NB4 (cell line): ENCODE results near the gene DNAAF3.
A peak's percentile ranks its signal among the peaks of the same experiment; 100 is the strongest.
"Not testable (repeated sequence)": the region's sequence is repeated elsewhere in the genome, so short reads cannot be mapped to it uniquely, and the experiment has no call there.

Experiments used
- DNase-seq: peaks from one replicate; pipeline ENCODE4 v3.0.0; 2010; ENCODE audit warnings: low read depth
- H3K4me3 ChIP-seq: one replicate; pipeline ENCODE4 v1.5.1; 2011; ENCODE audit warnings: mild to moderate bottlenecking, low read depth, low read length, moderate library complexity
- MYC ChIP-seq: IDR thresholded peaks from 2 replicates; pipeline ENCODE4 v1.6.1; 2011; ENCODE audit warnings: low read depth, low read length
- POLR2A ChIP-seq: IDR thresholded peaks from 2 replicates; pipeline ENCODE4 v1.6.1; 2011; ENCODE audit warnings: mild to moderate bottlenecking; ENCODE audit not compliant: insufficient read length; ENCODE audit errors: extremely low read depth
- TF ChIP-seq, protein P1 (sequence below): IDR thresholded peaks from one replicate; pipeline ENCODE4 v1.5.1; 2012; ENCODE audit warnings: low read depth, low read length
- TF ChIP-seq, protein P2 (sequence below): IDR thresholded peaks from 2 replicates; pipeline ENCODE4 v1.6.1; 2011; ENCODE audit warnings: low read depth, low read length

The DNAAF3 gene

DNA sequence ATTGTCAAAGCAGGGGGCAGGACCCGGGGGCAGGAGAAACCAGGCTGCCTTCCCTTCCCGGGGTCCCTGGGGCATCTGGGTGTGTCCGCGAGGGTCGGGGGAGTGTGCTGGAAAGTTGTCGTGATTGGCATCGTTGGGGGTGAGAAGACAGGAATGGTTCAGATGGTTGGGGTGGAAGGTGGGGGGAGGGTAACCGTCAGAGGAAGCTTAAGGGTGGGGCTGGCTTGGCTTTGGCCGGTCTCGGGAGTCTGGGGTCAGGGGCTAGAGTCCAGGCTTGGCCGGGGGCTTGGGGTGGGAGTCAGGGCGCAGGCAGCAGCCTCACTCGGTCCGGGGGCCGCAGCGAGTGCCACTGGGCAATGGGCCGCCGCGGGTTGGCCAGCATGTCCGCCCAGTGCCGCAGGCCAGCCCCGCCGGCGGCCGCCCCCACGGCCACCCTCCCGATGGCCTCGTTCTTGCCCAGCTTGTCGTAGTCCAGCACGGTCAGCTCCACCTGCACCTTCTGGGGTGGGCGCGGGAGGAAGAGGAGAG is 6.8 kb upstream of the DNAAF3 start:
- no peak overlapping the region for H3K4me3 ChIP-seq
- no peak for TF ChIP-seq POLR2A
- TF ChIP-seq, protein P1, sequence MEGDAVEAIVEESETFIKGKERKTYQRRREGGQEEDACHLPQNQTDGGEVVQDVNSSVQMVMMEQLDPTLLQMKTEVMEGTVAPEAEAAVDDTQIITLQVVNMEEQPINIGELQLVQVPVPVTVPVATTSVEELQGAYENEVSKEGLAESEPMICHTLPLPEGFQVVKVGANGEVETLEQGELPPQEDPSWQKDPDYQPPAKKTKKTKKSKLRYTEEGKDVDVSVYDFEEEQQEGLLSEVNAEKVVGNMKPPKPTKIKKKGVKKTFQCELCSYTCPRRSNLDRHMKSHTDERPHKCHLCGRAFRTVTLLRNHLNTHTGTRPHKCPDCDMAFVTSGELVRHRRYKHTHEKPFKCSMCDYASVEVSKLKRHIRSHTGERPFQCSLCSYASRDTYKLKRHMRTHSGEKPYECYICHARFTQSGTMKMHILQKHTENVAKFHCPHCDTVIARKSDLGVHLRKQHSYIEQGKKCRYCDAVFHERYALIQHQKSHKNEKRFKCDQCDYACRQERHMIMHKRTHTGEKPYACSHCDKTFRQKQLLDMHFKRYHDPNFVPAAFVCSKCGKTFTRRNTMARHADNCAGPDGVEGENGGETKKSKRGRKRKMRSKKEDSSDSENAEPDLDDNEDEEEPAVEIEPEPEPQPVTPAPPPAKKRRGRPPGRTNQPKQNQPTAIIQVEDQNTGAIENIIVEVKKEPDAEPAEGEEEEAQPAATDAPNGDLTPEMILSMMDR, result no peak
- TF ChIP-seq, protein P2, sequence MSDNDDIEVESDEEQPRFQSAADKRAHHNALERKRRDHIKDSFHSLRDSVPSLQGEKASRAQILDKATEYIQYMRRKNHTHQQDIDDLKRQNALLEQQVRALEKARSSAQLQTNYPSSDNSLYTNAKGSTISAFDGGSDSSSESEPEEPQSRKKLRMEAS, result no peak
- no peak for TF ChIP-seq MYC
- no peak for DNase-seq

DNA sequence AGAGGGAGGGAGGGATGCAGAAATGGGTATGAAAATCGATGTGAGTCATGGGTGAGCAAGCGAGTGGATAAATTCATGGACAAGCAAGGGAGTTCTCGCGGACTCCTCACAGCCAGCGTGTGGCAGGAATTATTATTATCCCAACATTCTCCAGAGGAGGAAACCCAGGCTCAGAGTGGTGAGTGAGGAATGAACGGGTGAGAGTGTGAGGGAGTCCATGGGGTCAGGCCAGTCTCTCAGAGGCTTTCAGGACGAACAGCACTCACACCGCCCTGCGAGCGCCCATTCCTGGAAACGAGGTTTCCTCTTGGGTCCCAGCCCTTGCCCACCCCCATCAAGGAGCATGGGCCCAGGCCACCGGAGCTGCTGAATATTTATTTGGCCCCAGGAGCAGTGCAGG is 6.3 kb upstream of the DNAAF3 start:
- TF ChIP-seq MYC, result no peak
- TF ChIP-seq POLR2A, result no peak
- TF ChIP-seq, protein P2, result no peak
- TF ChIP-seq, protein P1, result no peak
- no peak for DNase-seq
- H3K4me3 ChIP-seq, result no peak overlapping the region

DNA sequence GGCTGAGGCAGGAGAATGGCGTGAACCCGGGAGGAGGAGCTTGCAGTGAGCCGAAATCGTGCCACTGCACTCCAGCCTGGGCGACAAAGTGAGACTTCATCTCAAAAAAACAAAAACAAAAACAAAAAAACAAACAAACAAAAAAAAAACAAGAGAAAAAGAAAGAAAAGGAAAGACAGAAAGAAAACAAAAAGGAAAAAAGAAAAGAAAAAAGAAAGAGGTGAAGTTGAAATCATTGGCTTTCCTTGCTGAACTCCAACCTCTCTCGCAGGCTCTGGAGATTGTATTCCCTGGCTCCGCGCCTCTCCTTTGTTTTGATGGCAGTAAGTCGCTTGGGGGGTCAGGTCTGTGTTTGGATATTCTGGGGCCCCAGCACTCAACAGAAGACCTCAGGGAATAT is 5.9 kb upstream of the DNAAF3 start:
- H3K4me3 ChIP-seq, DNase-seq: not testable (repeated sequence)

DNA sequence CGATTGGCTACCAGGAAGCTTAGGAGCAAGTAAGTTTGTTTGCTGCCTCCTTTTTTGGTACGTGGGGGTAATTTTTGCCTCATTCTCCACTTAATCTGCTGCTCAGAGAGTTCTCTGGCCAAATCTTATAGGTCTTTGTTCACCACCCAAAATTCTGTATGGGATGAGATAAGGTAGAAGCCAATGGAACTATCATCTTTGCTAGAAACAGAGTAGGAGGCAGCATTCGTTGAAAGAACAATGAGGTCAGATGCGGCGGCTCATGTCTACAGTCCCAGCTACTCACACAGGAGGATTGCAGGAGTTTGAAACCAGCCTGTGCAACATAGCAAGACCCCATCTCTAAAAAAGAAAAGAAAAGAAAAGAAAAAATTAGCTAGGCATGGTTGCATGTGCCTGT is 5.0 kb upstream of the DNAAF3 start:
- DNase-seq, result no peak
- H3K4me3 ChIP-seq, result no peak overlapping the region
- TF ChIP-seq, protein P2, result no peak
- no peak for TF ChIP-seq MYC
- TF ChIP-seq, protein P1, result no peak
- TF ChIP-seq POLR2A, result no peak

DNA sequence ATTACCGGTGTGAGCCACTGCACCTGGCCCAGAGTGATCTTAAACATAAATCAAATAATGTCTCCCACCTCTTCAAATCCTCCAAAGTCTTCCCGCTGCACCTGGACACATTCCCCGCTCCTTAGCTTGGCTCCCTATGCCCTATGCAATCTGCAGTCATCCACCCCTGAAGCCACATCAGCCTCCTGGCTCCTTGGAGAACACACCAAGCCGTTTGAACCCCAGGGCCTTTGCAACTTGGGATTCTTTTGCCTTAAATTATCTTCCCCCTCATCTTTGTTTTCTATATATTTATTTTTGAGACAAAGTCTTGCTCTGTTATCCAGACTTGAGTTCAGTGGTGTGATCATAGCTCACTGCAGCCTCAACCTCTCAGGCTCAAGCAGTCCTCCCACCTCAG is 2.7 kb upstream of the DNAAF3 start:
- no peak for DNase-seq
- TF ChIP-seq MYC (no peak), POLR2A (no peak)
- TF ChIP-seq, protein P2, result no peak
- TF ChIP-seq, protein P1, result no peak
- H3K4me3 ChIP-seq, result no peak overlapping the region

DNA sequence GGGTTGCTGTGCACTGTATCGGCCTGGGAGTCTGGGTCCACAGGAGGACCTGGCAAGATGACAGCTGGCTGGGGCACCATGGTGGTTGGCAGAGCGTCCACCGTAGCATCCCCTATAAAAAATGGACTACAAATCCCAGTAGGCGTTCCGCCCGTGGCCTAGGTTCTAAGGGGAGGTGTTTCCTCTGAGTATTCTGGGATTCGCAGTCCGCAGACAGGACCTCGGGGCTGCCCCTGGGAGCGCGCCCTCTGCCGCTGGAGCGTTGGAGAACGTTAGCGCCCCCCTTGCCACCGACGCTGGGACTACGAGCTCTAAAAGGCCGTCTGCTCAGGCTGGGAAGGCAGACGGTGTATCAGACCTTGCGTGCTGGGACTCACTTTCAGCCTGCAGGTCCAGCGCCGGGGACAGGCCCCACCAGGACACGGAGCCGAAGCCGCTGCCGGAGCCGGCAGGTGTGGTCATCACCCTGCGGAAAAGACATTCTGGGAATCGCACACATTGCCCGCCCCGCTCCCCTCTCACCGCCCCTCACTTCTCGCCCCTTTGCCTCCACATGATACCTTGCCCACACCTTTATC is 372 bp downstream of the DNAAF3 start:
- TF ChIP-seq, protein P2, result no peak
- TF ChIP-seq, protein P1, result peak; percentile 66
- no peak for TF ChIP-seq POLR2A
- DNase-seq, result peak; percentile 88
- peak overlapping the region; percentile 44 for H3K4me3 ChIP-seq
